Cerebellar cortex (tissue), 1 donor: ENCODE results near the gene UBE2Q1.

Experiments
- DNase-seq: peaks from one replicate; pipeline ENCODE4 v3.0.0-alpha.2; 2015; ENCODE audit warnings: low spot score

The UBE2Q1 gene

DNA sequence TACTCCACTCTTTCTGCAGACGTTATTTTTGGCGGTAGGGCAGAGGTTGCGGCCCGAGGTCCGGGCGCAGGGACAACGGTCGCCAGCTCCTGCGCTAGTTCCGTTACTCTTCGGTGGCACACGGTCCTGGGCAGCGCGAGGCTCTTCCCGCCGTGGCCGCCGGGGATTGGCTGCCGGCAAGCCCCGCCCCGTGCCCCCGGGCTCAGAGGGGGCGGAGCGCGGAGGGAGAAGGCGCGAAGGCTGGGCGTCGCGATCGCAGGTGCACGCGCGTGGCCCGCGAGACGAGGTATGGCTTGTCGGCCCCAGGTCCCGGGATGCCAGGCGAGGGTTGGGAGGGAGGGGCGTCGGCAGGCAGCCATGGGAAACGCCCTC is 55.7 kb downstream of the UBE2Q1 start:
- DNase-seq, result no peak

DNA sequence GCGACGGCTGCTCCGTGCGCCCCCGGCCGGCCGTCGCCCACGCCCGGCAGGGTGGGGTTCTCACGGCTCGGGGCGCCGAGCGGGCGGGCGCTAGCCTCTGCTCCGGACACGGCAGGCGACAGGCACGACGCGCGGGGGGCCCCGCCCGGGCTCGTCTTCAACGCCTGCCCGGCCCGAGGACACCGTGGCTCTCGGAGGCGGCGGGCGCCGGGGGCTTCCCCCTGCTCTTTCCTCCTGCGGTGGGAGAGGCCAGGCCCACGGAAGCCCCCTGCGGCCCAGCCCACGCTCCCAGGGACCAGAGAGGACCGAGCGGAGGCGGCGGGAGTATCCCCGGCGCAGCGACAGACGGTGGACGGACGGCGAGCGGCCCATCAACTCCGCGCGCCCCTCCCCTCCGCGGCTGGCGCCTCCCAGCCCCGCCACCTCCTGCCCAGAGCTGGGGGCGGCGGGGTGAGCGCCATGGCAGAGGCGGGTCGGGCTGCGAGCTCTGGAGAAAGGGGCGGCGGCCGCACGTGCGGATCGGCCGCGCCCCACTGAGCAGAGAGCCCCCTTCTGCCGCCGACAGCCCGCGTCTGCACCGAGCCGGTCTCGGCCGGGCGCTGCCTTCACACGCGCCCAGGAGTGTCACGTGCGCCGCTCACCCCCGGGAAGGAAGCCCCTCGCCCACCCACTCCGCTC is 56.3 kb downstream of the UBE2Q1 start, which contains the start of the genes SHE and TDRD10:
Gene SHE (minus strand): TSS at position 347 of the 678 bp plus-strand sequence. CDS start 386 bp downstream, outside the sequence.
Gene TDRD10 (plus strand): TSS at position 154 of the 678 bp plus-strand sequence. CDS start 4,685 bp downstream, outside the sequence.
- DNase-seq, result no peak

DNA sequence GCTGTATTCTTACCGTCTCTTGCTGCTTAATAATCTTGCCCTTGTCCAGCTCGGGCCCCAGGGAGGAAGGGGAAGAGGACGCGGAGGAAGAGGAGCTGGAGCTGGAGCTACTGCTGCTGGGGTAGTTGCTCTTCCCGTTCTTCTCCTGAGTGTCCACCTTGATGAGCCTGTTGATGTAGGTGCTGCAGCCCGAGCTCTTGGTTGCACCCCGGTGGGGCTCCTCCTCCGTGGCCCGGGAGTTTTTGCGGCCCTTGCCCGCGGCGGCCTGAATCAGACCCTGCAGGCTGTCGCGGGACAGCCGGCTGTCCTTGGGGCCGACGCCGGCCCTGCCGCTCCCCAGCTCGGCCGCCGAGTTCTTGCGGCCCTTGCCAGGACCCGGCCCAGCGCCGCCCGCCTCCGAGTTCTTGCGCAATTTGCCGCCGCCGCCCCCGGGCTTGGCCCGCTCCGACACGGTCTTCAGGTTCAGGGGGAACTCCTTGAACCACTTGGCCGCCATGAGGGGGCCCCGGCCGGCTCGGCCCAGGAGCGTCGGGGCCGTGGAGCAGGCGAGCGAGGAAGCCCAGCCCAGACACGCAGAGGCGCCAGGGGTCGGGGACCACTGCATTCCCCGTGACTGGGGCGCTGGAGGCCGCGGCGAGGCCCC is 56.9 kb downstream of the UBE2Q1 start:
- DNase-seq, result no peak

DNA sequence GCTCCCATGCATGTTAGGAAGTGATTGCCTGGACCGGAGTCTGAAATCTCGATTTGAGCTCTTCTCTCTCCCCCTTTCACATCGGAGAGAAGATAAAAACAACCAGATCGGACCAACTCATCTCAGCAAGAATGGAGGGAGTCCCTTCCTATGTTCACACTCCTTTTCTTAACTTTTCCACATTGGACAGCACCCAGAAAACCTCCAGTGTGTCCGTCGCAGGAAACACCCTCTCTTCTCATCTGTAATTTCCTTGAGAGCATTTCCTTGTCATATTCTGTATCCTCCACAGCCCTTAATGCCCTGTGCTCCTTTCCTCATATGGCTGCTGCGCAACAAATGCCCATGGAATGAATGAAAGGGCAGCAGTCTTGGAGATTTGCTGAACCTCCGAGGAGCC is 57.9 kb downstream of the UBE2Q1 start:
- no peak for DNase-seq

DNA sequence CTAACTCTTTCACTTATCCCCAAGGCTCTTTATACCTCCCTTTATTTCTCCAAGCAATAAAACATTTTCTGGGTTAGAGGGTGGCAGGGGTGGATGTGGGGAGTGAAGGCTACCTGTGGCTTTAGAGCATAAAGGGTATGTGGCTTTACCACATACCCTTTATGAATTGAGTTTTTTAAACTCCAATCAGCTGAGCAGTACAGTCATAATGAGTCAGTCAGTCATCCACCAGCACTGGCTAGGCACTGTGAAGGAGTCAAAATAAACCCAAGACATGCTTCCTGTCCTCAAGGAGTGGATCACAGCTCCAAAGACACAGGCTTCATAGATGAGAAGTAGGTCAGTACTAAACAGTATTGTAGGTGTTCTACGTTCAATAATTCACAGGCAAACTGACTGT is 59.0 kb downstream of the UBE2Q1 start:
- no peak for DNase-seq
